Natural killer cell (primary cell): ENCODE results near the gene AQP9. TPM values are rescaled to one million over a fixed set of nuclear protein-coding genes. Genes with fewer than 3 reads are reported as not detected.

Experiments used
- ATAC-seq, 3 donors: fragments of 150-1000 bp in 2 of 3; fragments of 200-7000 bp in 1 of 3; cut with Tn5 transposase; 1 replicate in 1 of 3; 2 replicates in 2 of 3; pipeline ENCODE4 v1.10.0; 2021; ENCODE audit warnings: mild to moderate bottlenecking in 2 of 3, moderate library complexity in 2 of 3
- DNase-seq, 2 donors: peaks; one replicate each; pipeline versions ENCODE4 v3.0.0 to v3.0.0-alpha.2; 2013 to 2021; ENCODE audit warnings: mixed read lengths in 1 of 2
- H3K27ac ChIP-seq: one replicate; pipeline ENCODE4 v1.5.1; 2013; ENCODE audit warnings: mild to moderate bottlenecking, low read length
- H3K27me3 ChIP-seq: one replicate; pipeline ENCODE4 v1.6.1; 2013; ENCODE audit warnings: low read length; ENCODE audit not compliant: control insufficient read depth, insufficient read depth
- H3K36me3 ChIP-seq: one replicate; pipeline ENCODE4 v1.6.1; 2013; ENCODE audit warnings: low read length; ENCODE audit not compliant: control insufficient read depth, insufficient read depth
- H3K4me1 ChIP-seq: one replicate; pipeline ENCODE4 v1.6.1; 2013; ENCODE audit warnings: low read length; ENCODE audit not compliant: control insufficient read depth, insufficient read depth
- H3K4me3 ChIP-seq: one replicate; pipeline ENCODE4 v1.5.1; 2013; ENCODE audit warnings: low read length
- H3K9me3 ChIP-seq: one replicate; pipeline ENCODE4 v1.6.1; 2013; ENCODE audit warnings: low read length; ENCODE audit not compliant: control insufficient read depth, insufficient read depth
- H3K27ac Mint-ChIP-seq, 2 donors: one replicate each; pipeline ENCODE4 v1.8.0; 2022; ENCODE audit warnings: mild to moderate bottlenecking in 2 of 2, mixed read lengths in 2 of 2, moderate library complexity in 1 of 2
- H3K27me3 Mint-ChIP-seq, 2 donors: one replicate each; pipeline ENCODE4 v1.8.0; 2022; ENCODE audit warnings: low read depth in 2 of 2, mixed read lengths in 2 of 2
- H3K36me3 Mint-ChIP-seq: one replicate; pipeline ENCODE4 v1.8.0; 2022; ENCODE audit warnings: mixed read lengths
- H3K4me1 Mint-ChIP-seq, 2 donors: one replicate each; pipeline ENCODE4 v1.8.0; 2022; ENCODE audit warnings: mixed read lengths in 2 of 2
- H3K4me3 Mint-ChIP-seq: one replicate; pipeline ENCODE4 v1.8.0; 2022; ENCODE audit warnings: mild to moderate bottlenecking, moderate library complexity, mixed read lengths
- H3K9me3 Mint-ChIP-seq, 2 donors: one replicate each; pipeline ENCODE4 v1.8.0; 2022; ENCODE audit warnings: mixed read lengths in 2 of 2
- WGBS: methylation state at CpG from one replicate; pipeline ENCODE4 v1.1.7; 2013; ENCODE audit warnings: missing lambda C conversion rate; ENCODE audit not compliant: insufficient coverage; 5-methylcytosine and 5-hydroxymethylcytosine counted together
- intact Hi-C: fragments of 100-400 bp; cut with micrococcal nuclease; formaldehyde crosslinking; loops from one replicate; pipeline ENCODE4 v1.14.2; 2022
- total RNA-seq, 4 donors: library from RNA; stranded (reverse); fragments of 120-200 nt in 1 of 4; gene quantifications; one replicate each; pipeline versions ENCODE4 v1.2.3 to v1.2.4, GENCODE V29; 2013 to 2022
- TF ChIP-seq, protein P1 (sequence below): fragments of 200-600 bp; IDR thresholded peaks from one replicate; pipeline ENCODE4 v1.8.0; 2022; ENCODE audit warnings: antibody characterized with exemption

AQP9 gene, protein sequence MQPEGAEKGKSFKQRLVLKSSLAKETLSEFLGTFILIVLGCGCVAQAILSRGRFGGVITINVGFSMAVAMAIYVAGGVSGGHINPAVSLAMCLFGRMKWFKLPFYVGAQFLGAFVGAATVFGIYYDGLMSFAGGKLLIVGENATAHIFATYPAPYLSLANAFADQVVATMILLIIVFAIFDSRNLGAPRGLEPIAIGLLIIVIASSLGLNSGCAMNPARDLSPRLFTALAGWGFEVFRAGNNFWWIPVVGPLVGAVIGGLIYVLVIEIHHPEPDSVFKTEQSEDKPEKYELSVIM
- total RNA-seq: 10 to 100 TPM in 1 of 3 donors, 1 to 10 TPM in 2; 2.4 to 19.7 (median 2.8) TPM
- 0.90 TPM for total RNA-seq (2013)

DNA sequence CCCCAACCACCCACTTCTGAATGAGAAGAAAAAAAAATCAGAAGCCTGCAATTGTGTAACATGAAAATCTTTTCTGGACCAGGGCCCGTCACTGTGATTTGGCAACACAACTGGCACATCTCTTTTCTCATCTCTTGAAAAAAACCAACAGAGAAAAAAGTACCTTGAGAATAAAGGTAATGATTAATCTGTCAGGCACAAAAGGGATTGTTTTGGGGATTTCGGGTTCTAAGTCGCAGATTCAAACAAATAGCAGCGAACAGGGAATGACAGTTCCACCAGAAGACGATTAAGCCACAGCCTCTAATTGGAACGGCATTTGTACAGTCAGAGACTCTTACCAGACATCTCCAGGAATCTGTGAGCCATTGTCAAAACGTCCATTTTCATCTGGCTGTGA, at the start of gene AQP9:
TSS of gene AQP9 (plus strand) at position 276 of the 400 bp plus-strand sequence. CDS start 185 bp downstream, outside the sequence.
- WGBS: 89% methylated on average over 6 of the region's 7 CpGs
- Mint-ChIP-seq H3K36me3 (no peaks in the 10 kb centered on the region), H3K27ac (no peak within 1 kb of the TSS), H3K4me1 (no peaks in the 10 kb centered on the region), H3K9me3 (no peaks in the 10 kb centered on the region), H3K4me3 (no peak within 1 kb of the TSS), H3K27me3 (peaks cover 26 to 63% of the 10 kb centered on the region in 2 donors)
- DNase-seq (no peak), ATAC-seq (peak in 1 of 3 donors; percentile 32)
- Histone ChIP-seq H3K9me3 (no peaks in the 10 kb centered on the region), H3K27me3 (no peaks in the 10 kb centered on the region), H3K27ac (peak within 1 kb of the TSS; percentile 32), H3K4me1 (no peaks in the 10 kb centered on the region), H3K4me3 (no peak within 1 kb of the TSS), H3K36me3 (no peaks in the 10 kb centered on the region)
- intact Hi-C loops: no loop called here
- TF ChIP-seq, protein P1, sequence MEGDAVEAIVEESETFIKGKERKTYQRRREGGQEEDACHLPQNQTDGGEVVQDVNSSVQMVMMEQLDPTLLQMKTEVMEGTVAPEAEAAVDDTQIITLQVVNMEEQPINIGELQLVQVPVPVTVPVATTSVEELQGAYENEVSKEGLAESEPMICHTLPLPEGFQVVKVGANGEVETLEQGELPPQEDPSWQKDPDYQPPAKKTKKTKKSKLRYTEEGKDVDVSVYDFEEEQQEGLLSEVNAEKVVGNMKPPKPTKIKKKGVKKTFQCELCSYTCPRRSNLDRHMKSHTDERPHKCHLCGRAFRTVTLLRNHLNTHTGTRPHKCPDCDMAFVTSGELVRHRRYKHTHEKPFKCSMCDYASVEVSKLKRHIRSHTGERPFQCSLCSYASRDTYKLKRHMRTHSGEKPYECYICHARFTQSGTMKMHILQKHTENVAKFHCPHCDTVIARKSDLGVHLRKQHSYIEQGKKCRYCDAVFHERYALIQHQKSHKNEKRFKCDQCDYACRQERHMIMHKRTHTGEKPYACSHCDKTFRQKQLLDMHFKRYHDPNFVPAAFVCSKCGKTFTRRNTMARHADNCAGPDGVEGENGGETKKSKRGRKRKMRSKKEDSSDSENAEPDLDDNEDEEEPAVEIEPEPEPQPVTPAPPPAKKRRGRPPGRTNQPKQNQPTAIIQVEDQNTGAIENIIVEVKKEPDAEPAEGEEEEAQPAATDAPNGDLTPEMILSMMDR: no peak

DNA sequence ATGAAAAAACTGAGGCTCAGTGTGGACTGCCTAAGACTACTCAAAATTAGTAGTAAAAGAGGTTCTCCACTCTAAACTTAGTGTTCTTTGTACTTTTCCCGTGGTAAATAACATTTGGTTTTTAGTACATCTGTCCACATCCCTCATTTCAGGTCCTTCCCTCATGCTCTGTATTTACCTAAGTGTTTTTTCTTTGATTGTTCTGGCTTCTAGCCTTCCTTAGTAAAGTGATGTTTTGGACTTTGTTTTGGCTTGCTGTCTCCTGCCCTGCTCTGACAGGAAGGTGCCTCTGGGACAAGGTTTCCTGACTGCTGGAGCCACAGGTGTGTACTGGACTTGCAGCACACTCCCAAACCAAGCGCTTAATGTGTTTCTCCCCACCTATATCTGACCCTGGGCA, 42.8 kb upstream of the AQP9 start:
- no peak for ATAC-seq
- H3K4me1 ChIP-seq: no peaks in the 10 kb centered on the region
- WGBS: 100% methylated on average over 1 of the region's 2 CpGs

DNA sequence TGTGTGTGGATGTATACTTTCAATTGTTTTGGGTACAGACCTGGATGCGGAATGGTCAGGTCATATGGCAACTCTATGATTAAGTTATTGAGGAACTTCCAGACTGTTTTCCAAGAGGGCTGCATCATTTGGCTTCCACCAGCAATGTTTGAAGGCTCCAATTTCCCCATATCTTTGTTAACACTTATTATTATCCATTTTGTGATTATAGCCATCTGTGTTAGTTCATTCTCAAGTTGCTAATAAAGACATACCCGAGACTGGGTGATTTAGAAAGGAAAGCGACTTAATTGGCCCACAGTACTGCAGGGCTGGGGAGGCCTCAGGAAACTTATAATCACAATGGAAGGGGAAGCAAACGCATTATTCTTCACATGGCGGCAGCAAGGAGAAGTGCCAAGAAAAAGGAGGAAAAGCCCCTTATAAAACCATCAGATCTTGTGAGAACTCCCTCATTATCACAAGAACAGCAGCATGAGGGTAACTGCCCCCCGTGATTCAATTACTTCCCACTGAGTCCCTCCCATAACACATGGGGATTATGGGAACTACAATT, 41.6 kb upstream of the AQP9 start:
- H3K4me1 ChIP-seq: no peaks in the 10 kb centered on the region
- H3K4me1 Mint-ChIP-seq: no peaks in the 10 kb centered on the region
- H3K27me3 Mint-ChIP-seq: peaks cover 22 to 48% of the 10 kb centered on the region in 2 donors
- H3K4me3 ChIP-seq: no peak overlapping the region
- H3K36me3 ChIP-seq: no peaks in the 10 kb centered on the region
- H3K4me3 Mint-ChIP-seq: no peak overlapping the region
- no peaks in the 10 kb centered on the region for H3K36me3 Mint-ChIP-seq
- peaks cover 8% of the 10 kb centered on the region for H3K27me3 ChIP-seq
- H3K27ac Mint-ChIP-seq: no peak overlapping the region
- intact Hi-C loops: no loop called here
- no peaks in the 10 kb centered on the region for H3K9me3 Mint-ChIP-seq
- DNase-seq (no peak), ATAC-seq (no peak)
- H3K9me3 ChIP-seq: no peaks in the 10 kb centered on the region
- no peak overlapping the region for H3K27ac ChIP-seq
- 96% methylated on average over 5 of the region's 6 CpGs for WGBS
- TF ChIP-seq, protein P1: no peak

More for the DNA sequence above, 42.8 kb upstream of the AQP9 start:
- TF ChIP-seq, protein P1: no peak
- Mint-ChIP-seq H3K27me3 (peaks cover 22 to 45% of the 10 kb centered on the region in 2 donors), H3K4me1 (no peaks in the 10 kb centered on the region), H3K27ac (no peak overlapping the region), H3K4me3 (no peak overlapping the region), H3K36me3 (no peaks in the 10 kb centered on the region), H3K9me3 (no peaks in the 10 kb centered on the region)
- H3K36me3 ChIP-seq: no peaks in the 10 kb centered on the region
- no peak for DNase-seq
- H3K27ac ChIP-seq: no peak overlapping the region
- intact Hi-C loops: no loop called here
- peaks cover 4% of the 10 kb centered on the region for H3K27me3 ChIP-seq
- H3K9me3 ChIP-seq: no peaks in the 10 kb centered on the region
- H3K4me3 ChIP-seq: no peak overlapping the region
